GM12865 (cell line): ENCODE data around the gene RC3H1.
"Not testable (repeated sequence)": the region's sequence is repeated elsewhere in the genome, so short reads cannot be mapped to it uniquely, and the experiment has no call there.

ENCODE experiments used
- DNase-seq: peaks from one replicate; pipeline ENCODE4 v3.0.0; 2010; ENCODE audit warnings: low read depth
- H3K4me3 ChIP-seq: 2 replicates; pipeline ENCODE4 v1.5.1; 2011; ENCODE audit warnings: mild to moderate bottlenecking, low read depth, low read length, control low read depth
- CTCF ChIP-seq: IDR thresholded peaks from 2 replicates; pipeline ENCODE4 v1.5.1; 2011; ENCODE audit warnings: low read length, control low read depth, low read depth, inconsistent platforms; ENCODE audit not compliant: insufficient read depth; ENCODE audit errors: missing control alignments

The RC3H1 gene

GRCh38 chr1:173995475-173995874 lies 26.7 kb downstream of the RC3H1 start:
- no peak overlapping the region for H3K4me3 ChIP-seq
- no peak for DNase-seq
- TF ChIP-seq CTCF = no peak

GRCh38 chr1:173993948-173994347 lies 28.2 kb downstream of the RC3H1 start:
- not testable (repeated sequence) for H3K4me3 ChIP-seq, DNase-seq

DNA sequence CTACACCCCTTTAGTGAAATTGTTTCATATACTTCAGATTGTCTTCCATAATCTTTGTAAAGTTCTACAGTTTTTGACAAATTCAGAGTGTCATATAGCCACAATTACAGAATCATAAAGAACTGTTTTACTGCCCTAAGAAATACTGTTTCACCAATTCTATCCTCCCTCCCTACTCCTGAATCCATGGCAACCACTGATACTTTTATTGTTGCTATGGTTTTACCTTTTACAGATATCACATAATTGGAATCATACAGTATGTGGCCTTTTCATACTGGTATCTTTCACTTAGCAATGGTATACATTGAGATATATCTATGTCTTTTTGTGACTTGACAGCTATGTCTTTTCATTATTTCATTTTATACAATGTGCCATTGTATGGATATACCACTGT lies 34.1 kb downstream of the RC3H1 start:
- TF ChIP-seq CTCF = no peak
- H3K4me3 ChIP-seq = no peak overlapping the region
- no peak for DNase-seq

DNA sequence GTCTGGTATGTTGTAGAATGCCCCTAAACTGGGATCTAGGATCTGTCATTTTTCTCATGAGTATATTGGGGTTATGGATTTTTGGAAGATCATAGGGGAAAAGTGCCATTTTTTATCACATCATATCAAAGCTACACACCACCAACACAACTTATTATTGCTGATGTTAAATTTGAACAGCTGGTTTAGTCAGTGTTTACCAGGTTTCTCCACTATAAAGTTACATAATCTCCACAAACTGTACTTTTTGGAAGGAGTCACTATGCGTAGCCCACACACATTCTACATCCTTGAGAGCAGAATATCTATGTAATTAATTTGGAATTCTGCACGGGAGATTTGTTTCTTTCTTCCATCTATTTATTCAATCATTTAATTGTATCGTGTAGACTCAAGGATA lies 35.2 kb downstream of the RC3H1 start:
- no peak for TF ChIP-seq CTCF
- DNase-seq = no peak
- no peak overlapping the region for H3K4me3 ChIP-seq

DNA sequence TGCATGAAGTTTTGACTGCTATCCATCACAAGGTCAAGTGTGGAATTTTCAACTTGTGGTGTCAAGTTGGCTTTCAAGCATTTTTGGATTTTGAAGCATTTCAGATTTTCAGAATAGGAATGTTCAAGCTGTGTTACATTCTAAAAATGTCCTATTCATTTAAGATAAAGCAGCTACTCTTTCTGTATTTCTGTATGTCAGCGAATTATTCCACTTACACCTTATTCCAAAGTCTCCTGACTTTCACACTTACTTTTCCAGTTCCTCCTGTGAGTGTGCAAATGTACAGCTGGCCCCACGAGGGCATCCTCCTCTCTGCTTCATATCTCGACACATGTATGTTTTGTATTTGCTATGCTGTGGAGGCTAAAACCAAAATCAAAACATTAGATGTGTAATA lies 51.9 kb downstream of the RC3H1 start:
- DNase-seq = no peak
- TF ChIP-seq CTCF = no peak
- no peak overlapping the region for H3K4me3 ChIP-seq

- not testable (repeated sequence) for H3K4me3 ChIP-seq, DNase-seq
Observed at GRCh38 chr1:173965896-173966295, 56.3 kb downstream of the RC3H1 start.

DNA sequence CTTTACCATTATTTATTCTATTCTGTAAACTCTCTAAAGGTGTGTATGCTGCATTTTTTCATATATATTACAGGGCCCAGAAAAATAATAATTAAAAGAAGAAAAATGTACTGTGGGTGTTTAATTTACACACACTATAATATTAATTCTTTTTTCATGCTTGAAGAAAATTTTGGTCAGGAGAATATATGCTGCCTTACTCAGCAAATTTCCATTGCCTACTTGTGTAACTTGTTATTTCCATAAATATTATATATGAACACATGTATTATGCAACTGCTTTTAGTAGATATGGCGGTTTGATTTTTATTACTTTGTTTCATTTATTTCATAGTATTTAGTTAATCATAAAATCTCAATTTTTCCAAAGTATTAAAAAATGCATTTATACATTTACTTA lies 58.7 kb downstream of the RC3H1 start:
- no peak for TF ChIP-seq CTCF
- DNase-seq = no peak
- H3K4me3 ChIP-seq = no peak overlapping the region

DNA sequence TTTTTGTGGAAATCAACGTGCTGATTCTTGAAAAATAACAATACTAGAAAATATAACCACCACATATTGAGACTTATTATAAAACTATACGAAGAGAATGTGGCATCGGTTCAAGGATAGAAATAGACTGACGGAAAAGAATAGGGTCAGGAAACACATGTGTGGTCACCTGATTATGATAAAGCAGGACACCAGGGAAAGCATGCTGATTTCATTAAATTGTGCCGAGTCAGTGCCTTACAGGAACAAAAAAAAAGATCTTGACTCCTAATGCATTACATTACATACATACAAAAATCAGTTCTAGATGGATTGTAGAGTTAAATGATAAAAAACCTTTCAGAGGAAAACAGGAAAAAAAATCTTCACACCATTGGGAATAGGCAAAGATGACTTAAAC lies 61.5 kb downstream of the RC3H1 start:
- no peak for DNase-seq
- H3K4me3 ChIP-seq = no peak overlapping the region
- TF ChIP-seq CTCF = no peak
